ENCODE results near the gene HPCAL1. TPM values are rescaled to one million over a fixed set of nuclear protein-coding genes. Genes with fewer than 3 reads are reported as not detected.

HPCAL1 gene
- total and polyA plus RNA-seq, 2 donors (not counting 1 experiment from before 2014, with no cell fraction given), result 60.3 to 65.1 TPM

DNA sequence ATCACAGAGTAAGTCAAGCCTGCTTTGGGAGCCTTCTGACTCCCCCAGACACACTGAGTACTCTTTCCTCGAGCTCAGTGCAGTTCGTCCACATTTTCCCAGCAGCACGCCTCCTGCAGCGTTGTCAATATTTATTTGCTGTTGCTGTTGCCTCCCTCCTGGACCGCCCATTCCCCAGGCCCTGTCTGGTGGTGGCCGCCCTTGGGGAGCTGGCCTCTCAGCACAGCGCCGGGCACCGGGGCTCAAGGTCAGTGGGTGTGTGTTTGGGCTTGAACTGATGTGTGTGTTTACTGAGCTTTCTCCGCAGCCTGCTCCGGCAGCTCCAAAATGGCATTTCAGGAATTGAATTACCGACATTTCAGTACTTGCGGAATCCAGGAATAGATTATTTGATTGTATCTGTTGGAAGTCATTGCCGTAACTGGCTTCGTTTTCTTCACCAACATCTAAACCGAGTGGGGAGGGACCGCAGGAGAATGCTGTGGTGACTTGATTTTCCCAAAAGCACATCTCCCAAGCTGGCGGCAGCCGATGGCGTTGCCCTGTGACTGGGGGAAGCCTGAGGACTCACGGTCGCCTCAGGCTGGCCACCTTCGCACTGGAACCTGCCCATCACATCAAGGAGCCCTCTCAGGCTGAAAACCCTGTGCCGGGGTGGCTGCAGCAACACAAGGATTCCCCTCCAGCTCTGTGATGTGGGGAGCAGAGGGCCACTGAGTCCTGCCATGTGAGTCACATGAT lies 66.0 kb downstream of the HPCAL1 start:
- H3K4me3 ChIP-seq (ENCODE audit: control extremely low read depth in 1 of 5, extremely low read depth in 1 of 5, insufficient read depth in 1 of 5, low read depth in 2 of 5, low read length in 4 of 5), result no peak overlapping the region
- DNase-seq, result no peak
- H3K4me1 Mint-ChIP-seq, result peaks cover 42% of the 10 kb centered on the region
- H4K20me1 ChIP-seq (ENCODE audit: control insufficient read depth, insufficient read depth, low read length, poor library complexity, severe bottlenecking), result peaks cover 45% of the 10 kb centered on the region
- H3K4me2 ChIP-seq (replicated peaks; ENCODE audit: low read depth, low read length, poor library complexity, severe bottlenecking), result no peak overlapping the region
- CTCF ChIA-PET, result interaction anchor here (1.0 kb wide), 1 partner anchor 40 kb away, joined by 4 read pairs; no protein-coding TSS in a partner anchor
- peaks cover 0 to 13% of the 10 kb centered on the region in 2 donors for H3K4me1 ChIP-seq (ENCODE audit: control insufficient read depth in 2 of 2, insufficient read depth in 2 of 2, low read length in 2 of 2)
- no peak overlapping the region for H3K27ac ChIP-seq (ENCODE audit: low read length in 2 of 2)
- WGBS (ENCODE audit: insufficient coverage), result 99% methylated on average over 13 of the region's 24 CpGs
- H3K27me3 Mint-ChIP-seq, result no peaks in the 10 kb centered on the region
- no peak overlapping the region for H3K27ac Mint-ChIP-seq
- H3K4me3 Mint-ChIP-seq, result no peak overlapping the region
- H3K36me3 ChIP-seq (replicated peaks in 1 of 2; ENCODE audit: control extremely low read depth in 1 of 2, control insufficient read depth in 1 of 2, extremely low read depth in 1 of 2, insufficient read depth in 2 of 2, low read length in 1 of 2), result peaks cover 0 to 2% of the 10 kb centered on the region in 2 experiments
- H3K9me3 ChIP-seq (ENCODE audit: control extremely low read depth in 1 of 3, control insufficient read depth in 2 of 3, insufficient read depth in 1 of 3, low read length in 2 of 3), result no peaks in the 10 kb centered on the region
- POLR2A ChIA-PET, result no interaction called here
- ATAC-seq (ENCODE audit: low read depth), result no peak
- H2AFZ ChIP-seq (ENCODE audit: insufficient read depth, low read depth, low read length, poor library complexity, severe bottlenecking), result no peak overlapping the region
- intact Hi-C loops (cut with micrococcal nuclease), result no loop called here
- H3K79me2 ChIP-seq (ENCODE audit: control insufficient read depth, insufficient read depth, low read length), result peaks cover 92% of the 10 kb centered on the region
- H3K9ac ChIP-seq (ENCODE audit: low read length), result no peak overlapping the region
- no peaks in the 10 kb centered on the region for H3K27me3 ChIP-seq (replicated peaks in 1 of 4; ENCODE audit: control extremely low read depth in 1 of 4, control insufficient read depth in 3 of 4, insufficient read depth in 4 of 4, low read length in 3 of 4)
- no peaks in the 10 kb centered on the region for H3K9me3 Mint-ChIP-seq (ENCODE audit: insufficient read depth)
- TF ChIP-seq, protein P1, sequence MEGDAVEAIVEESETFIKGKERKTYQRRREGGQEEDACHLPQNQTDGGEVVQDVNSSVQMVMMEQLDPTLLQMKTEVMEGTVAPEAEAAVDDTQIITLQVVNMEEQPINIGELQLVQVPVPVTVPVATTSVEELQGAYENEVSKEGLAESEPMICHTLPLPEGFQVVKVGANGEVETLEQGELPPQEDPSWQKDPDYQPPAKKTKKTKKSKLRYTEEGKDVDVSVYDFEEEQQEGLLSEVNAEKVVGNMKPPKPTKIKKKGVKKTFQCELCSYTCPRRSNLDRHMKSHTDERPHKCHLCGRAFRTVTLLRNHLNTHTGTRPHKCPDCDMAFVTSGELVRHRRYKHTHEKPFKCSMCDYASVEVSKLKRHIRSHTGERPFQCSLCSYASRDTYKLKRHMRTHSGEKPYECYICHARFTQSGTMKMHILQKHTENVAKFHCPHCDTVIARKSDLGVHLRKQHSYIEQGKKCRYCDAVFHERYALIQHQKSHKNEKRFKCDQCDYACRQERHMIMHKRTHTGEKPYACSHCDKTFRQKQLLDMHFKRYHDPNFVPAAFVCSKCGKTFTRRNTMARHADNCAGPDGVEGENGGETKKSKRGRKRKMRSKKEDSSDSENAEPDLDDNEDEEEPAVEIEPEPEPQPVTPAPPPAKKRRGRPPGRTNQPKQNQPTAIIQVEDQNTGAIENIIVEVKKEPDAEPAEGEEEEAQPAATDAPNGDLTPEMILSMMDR (IDR thresholded peaks at IDR 0.05), result no peak
- no peak for TF ChIP-seq EZH2 (IDR thresholded peaks at IDR 0.05; ENCODE audit: borderline replicate concordance, insufficient read depth, low read depth, low read length, poor library complexity, severe bottlenecking)
